Stimulated activated naive CD4-positive, alpha-beta T cell (primary cell): ENCODE measurements around the gene KCNAB1.

Source experiments
- DNase-seq, 6 experiments: peaks; one replicate each; lab custom pipeline; 2025; lab: John Stamatoyannopoulos, UW

KCNAB1 gene

GRCh38 chr3:156455839-156456238 is 335.5 kb downstream of the KCNAB1 start:
- DNase-seq = no peak

GRCh38 chr3:156456771-156457224 is 336.4 kb downstream of the KCNAB1 start:
- DNase-seq = no peak

- DNase-seq = no peak
Observed at GRCh38 chr3:156459434-156459833, 339.1 kb downstream of the KCNAB1 start.

GRCh38 chr3:156460206-156460611 is 339.8 kb downstream of the KCNAB1 start:
- DNase-seq = no peak

- DNase-seq = no peak
Observed at GRCh38 chr3:156461889-156462288, 341.5 kb downstream of the KCNAB1 start.

GRCh38 chr3:156463123-156463522 is 342.7 kb downstream of the KCNAB1 start:
- DNase-seq = no peak

- no peak for DNase-seq
Observed at GRCh38 chr3:156465194-156465593, 344.8 kb downstream of the KCNAB1 start.

GRCh38 chr3:156469456-156469855 is 349.1 kb downstream of the KCNAB1 start:
- no peak for DNase-seq

GRCh38 chr3:156471431-156471830 is 351.1 kb downstream of the KCNAB1 start:
- DNase-seq = no peak

GRCh38 chr3:156472150-156472549 is 351.8 kb downstream of the KCNAB1 start:
- DNase-seq = peak in 1 of 6 experiments; percentile 6

GRCh38 chr3:156472684-156473083 is 352.3 kb downstream of the KCNAB1 start:
- DNase-seq = no peak

GRCh38 chr3:156473341-156473740 is 353.0 kb downstream of the KCNAB1 start:
- no peak for DNase-seq

- no peak for DNase-seq
Observed at GRCh38 chr3:156474560-156475389, 354.4 kb downstream of the KCNAB1 start.

GRCh38 chr3:156477323-156477722 is 356.9 kb downstream of the KCNAB1 start:
- no peak for DNase-seq

GRCh38 chr3:156478891-156479290 is 358.5 kb downstream of the KCNAB1 start:
- DNase-seq = no peak

- no peak for DNase-seq
Observed at GRCh38 chr3:156479604-156480003, 359.2 kb downstream of the KCNAB1 start.

- no peak for DNase-seq
Observed at GRCh38 chr3:156480949-156481348, 360.6 kb downstream of the KCNAB1 start.

- no peak for DNase-seq
Observed at GRCh38 chr3:156483002-156483401, 362.6 kb downstream of the KCNAB1 start.

- peak in 3 of 6 experiments; percentile 26 to 46 (median 41) for DNase-seq
Observed at GRCh38 chr3:156483426-156483825, 363.0 kb downstream of the KCNAB1 start.

- peak in 4 of 6 experiments; percentile 3 to 68 (median 67) for DNase-seq
Observed at GRCh38 chr3:156483961-156484787, 363.8 kb downstream of the KCNAB1 start.

- no peak for DNase-seq
Observed at GRCh38 chr3:156488767-156489166, 368.4 kb downstream of the KCNAB1 start.

GRCh38 chr3:156489462-156489911 is 369.1 kb downstream of the KCNAB1 start:
- DNase-seq = no peak

- DNase-seq = no peak
Observed at GRCh38 chr3:156491192-156491591, 370.8 kb downstream of the KCNAB1 start.
